Body of pancreas (tissue), 4 donors: ENCODE data around the gene CCNA1.

Experiments
- CTCF ChIP-seq, 7 experiments: fragments of 450-650 bp in 4 of 7; fragments of 200-600 bp in 3 of 7; sonication (generic) in 3 of 7; IDR thresholded peaks; one replicate each; pipeline ENCODE4 v1.5.1; 2016 to 2019; ENCODE audit warnings: antibody characterized with exemption in 7 of 7
- POLR2A ChIP-seq, 3 donors: fragments of 450-650 bp; IDR thresholded peaks; one replicate each; pipeline ENCODE4 v1.6.1; 2016; ENCODE audit warnings: antibody characterized with exemption in 3 of 3, mild to moderate bottlenecking in 2 of 3

GRCh38 chr13:36420437-36420891, 11.8 kb upstream of the CCNA1 start:
- TF ChIP-seq CTCF (IDR thresholded peaks at IDR 0.05) (peak; percentile 63 to 80 (median 73)), POLR2A (IDR thresholded peaks at IDR 0.05) (no peak)
